Measurements from ENCODE around the gene IL5. TPM values are rescaled to one million over a fixed set of nuclear protein-coding genes. Genes with fewer than 3 reads are reported as not detected.

IL5 gene
- total and polyA plus RNA-seq, 2 of the 13 experiments (the other 11 are each of a cell fraction or from before 2014, with no cell fraction given): not detected

DNA sequence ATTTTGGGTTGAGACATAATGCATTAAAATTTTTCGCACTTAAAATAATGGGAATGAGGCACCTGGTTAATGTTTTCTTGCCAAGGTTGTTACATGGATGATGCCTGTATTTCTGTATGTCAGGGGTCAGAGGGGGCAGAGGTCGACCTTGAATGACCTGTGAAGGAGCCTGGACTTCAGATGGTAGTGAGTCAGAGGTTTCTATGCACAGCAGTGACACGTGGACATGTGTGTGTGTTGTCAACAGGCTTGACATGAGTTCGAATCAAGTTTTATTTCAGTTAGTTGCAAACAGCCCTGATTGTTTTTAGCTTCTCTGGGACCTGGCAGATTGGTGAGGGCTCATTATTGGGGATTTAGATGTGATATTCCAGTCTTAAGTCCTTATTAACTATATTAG, 3.6 kb downstream of the IL5 start (continued):
- no peak for TF ChIP-seq ZSCAN5A (CRISPR knock-in tag; IDR thresholded peaks at IDR 0.05; ENCODE audit: borderline replicate concordance)
- no peak for TF ChIP-seq CC2D1A (CRISPR knock-in tag; IDR thresholded peaks at IDR 0.05)
- TF ChIP-seq AHDC1 (CRISPR knock-in tag; IDR thresholded peaks at IDR 0.05; ENCODE audit: borderline replicate concordance): no peak; the same call in 1 of the 2 replicates
- TF ChIP-seq REST (IDR thresholded peaks at IDR 0.05; ENCODE audit: borderline replicate concordance in 1 of 2, low read depth in 1 of 2, low read length in 2 of 2): no peak
- TF ChIP-seq HNF4A (CRISPR knock-in tag; IDR thresholded peaks at IDR 0.05): 0 out of 2 replicates have a peak, but pooled peaks have one; percentile 11
- TF ChIP-seq, protein P1, sequence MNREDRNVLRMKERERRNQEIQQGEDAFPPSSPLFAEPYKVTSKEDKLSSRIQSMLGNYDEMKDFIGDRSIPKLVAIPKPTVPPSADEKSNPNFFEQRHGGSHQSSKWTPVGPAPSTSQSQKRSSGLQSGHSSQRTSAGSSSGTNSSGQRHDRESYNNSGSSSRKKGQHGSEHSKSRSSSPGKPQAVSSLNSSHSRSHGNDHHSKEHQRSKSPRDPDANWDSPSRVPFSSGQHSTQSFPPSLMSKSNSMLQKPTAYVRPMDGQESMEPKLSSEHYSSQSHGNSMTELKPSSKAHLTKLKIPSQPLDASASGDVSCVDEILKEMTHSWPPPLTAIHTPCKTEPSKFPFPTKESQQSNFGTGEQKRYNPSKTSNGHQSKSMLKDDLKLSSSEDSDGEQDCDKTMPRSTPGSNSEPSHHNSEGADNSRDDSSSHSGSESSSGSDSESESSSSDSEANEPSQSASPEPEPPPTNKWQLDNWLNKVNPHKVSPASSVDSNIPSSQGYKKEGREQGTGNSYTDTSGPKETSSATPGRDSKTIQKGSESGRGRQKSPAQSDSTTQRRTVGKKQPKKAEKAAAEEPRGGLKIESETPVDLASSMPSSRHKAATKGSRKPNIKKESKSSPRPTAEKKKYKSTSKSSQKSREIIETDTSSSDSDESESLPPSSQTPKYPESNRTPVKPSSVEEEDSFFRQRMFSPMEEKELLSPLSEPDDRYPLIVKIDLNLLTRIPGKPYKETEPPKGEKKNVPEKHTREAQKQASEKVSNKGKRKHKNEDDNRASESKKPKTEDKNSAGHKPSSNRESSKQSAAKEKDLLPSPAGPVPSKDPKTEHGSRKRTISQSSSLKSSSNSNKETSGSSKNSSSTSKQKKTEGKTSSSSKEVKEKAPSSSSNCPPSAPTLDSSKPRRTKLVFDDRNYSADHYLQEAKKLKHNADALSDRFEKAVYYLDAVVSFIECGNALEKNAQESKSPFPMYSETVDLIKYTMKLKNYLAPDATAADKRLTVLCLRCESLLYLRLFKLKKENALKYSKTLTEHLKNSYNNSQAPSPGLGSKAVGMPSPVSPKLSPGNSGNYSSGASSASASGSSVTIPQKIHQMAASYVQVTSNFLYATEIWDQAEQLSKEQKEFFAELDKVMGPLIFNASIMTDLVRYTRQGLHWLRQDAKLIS (CRISPR knock-in tag; IDR thresholded peaks at IDR 0.05): no peak
- TF ChIP-seq CREBL2 (CRISPR knock-in tag; IDR thresholded peaks at IDR 0.05; ENCODE audit: borderline replicate concordance): no peak
- no peak for TF ChIP-seq ZNF724P (CRISPR knock-in tag; IDR thresholded peaks at IDR 0.05; ENCODE audit: borderline replicate concordance)
- no peak for TF ChIP-seq MLLT10 (CRISPR knock-in tag; IDR thresholded peaks at IDR 0.05)
- TF ChIP-seq RFX5 (IDR thresholded peaks at IDR 0.05; ENCODE audit: low read depth, low read length): peak; percentile 69
- no peak for TF ChIP-seq DMAP1 (CRISPR knock-in tag; IDR thresholded peaks at IDR 0.05)
- TF ChIP-seq, protein P2, sequence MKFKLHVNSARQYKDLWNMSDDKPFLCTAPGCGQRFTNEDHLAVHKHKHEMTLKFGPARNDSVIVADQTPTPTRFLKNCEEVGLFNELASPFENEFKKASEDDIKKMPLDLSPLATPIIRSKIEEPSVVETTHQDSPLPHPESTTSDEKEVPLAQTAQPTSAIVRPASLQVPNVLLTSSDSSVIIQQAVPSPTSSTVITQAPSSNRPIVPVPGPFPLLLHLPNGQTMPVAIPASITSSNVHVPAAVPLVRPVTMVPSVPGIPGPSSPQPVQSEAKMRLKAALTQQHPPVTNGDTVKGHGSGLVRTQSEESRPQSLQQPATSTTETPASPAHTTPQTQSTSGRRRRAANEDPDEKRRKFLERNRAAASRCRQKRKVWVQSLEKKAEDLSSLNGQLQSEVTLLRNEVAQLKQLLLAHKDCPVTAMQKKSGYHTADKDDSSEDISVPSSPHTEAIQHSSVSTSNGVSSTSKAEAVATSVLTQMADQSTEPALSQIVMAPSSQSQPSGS (CRISPR knock-in tag; IDR thresholded peaks at IDR 0.05): no peak

Measured in HepG2 (cell line).